GM19025 (cell line): Measurements from ENCODE around the gene RITA1.

Experiments used
- ATAC-seq: cut with Tn5 transposase; IDR thresholded peaks from one replicate; pipeline ENCODE4 v1.9.1; 2021; ENCODE audit warnings: mild to moderate bottlenecking, low read depth, moderate library complexity; ENCODE audit not compliant: unreplicated experiment

The RITA1 gene

DNA sequence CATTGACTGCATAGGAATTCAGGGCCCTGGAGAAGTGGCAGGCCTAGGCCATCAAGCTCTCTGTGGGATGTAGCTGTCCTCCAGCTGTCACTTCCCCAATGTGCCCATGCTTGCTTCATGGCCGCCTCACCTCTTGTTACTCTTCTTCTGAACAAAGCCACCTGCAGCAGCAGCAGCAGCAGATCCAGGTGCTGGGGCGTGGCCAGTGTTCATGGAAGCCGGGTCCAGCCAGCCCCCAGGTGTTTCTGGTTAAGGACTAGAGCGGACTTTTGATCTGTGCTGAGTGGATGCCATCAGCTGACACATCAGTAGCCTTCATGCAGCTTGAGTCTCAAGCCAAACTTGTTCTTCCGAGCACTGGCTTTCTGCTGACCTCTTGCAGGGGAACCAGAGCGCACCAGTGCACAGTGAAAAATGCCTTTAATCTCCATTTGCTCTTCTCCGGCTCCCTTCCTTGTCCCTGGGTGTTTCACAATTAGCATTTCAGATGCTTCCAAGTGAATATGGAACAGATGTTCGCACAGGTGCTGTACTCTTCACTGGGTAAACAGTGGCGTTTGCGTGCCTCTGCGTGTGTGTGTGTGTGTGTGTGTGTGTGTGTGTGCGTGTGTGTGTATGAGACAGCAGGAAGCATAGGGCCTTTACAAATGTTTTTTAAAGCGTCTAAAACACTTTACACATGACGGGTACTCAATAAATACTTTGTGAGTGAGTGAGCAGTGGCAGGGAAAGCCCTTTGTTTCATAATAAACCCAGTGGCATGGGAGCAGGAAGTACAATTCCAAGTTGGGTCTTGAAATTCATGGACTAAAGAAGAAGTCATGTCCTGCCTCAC is 55.9 kb downstream of the RITA1 start:
- ATAC-seq = no peak
